ENCODE measurements around the gene MYO1C.

Gene MYO1C

DNA sequence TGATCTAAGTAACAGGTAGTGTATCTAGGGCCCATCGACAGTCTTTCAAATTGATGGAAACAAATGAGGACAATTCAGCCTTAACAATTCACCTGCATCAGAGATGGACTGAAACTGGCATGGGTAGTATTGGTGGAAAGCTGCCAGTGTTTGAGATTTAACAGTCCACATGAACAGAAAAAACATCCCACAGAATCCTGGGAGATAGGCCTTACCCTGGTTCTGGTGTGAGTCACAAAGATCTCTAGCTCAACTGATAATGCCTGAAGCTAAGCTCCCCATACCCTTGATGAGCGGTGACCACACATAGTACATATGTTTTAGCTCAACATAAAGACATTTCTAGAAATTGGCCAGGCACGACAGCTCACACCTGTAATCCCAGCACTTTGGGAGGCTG is 58.3 kb downstream of the MYO1C start:
- POLR2A ChIA-PET (ENCODE audit: low non-redundant PET): no interaction called here
- CTCF ChIA-PET: no interaction called here
- TF ChIP-seq, protein P1, sequence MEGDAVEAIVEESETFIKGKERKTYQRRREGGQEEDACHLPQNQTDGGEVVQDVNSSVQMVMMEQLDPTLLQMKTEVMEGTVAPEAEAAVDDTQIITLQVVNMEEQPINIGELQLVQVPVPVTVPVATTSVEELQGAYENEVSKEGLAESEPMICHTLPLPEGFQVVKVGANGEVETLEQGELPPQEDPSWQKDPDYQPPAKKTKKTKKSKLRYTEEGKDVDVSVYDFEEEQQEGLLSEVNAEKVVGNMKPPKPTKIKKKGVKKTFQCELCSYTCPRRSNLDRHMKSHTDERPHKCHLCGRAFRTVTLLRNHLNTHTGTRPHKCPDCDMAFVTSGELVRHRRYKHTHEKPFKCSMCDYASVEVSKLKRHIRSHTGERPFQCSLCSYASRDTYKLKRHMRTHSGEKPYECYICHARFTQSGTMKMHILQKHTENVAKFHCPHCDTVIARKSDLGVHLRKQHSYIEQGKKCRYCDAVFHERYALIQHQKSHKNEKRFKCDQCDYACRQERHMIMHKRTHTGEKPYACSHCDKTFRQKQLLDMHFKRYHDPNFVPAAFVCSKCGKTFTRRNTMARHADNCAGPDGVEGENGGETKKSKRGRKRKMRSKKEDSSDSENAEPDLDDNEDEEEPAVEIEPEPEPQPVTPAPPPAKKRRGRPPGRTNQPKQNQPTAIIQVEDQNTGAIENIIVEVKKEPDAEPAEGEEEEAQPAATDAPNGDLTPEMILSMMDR (conservative IDR thresholded peaks at IDR 0.05; ENCODE audit: low read depth): no peak

DNA sequence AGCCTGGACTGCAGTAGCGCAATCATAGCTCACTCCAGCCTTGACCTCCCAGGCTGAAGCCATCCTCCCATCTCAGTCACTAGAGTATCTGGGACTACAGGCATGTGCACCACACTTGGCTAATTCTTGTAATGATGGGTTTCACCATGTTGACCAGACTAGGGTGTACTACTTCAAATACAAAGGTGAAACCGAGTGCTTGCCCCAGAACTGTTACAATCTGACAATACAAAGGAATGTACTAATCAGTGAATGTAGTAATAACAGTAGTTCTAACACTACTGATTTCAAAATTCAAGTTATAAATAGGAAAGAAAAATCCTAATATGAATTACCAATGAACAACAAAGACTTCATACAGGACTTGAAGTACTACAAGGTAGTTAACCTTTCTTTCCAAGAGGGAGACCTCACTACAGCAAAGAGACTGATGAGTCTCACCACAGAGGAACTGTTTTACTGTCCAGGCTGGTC is 60.8 kb downstream of the MYO1C start:
- CTCF ChIA-PET: interaction anchor here (0.7 kb wide), 1 partner anchor 1030 kb away, joined by 3 read pairs; no protein-coding TSS in a partner anchor
- POLR2A ChIA-PET (ENCODE audit: low non-redundant PET): no interaction called here
- TF ChIP-seq, protein P1 (conservative IDR thresholded peaks at IDR 0.05; ENCODE audit: low read depth): no peak
- no peak overlapping the region for H3K27ac ChIP-seq
- DNase-seq (ENCODE audit: low spot score): no peak

More for the DNA sequence above, 58.3 kb downstream of the MYO1C start:
- DNase-seq (ENCODE audit: low spot score): no peak
- no peak overlapping the region for H3K27ac ChIP-seq

DNA sequence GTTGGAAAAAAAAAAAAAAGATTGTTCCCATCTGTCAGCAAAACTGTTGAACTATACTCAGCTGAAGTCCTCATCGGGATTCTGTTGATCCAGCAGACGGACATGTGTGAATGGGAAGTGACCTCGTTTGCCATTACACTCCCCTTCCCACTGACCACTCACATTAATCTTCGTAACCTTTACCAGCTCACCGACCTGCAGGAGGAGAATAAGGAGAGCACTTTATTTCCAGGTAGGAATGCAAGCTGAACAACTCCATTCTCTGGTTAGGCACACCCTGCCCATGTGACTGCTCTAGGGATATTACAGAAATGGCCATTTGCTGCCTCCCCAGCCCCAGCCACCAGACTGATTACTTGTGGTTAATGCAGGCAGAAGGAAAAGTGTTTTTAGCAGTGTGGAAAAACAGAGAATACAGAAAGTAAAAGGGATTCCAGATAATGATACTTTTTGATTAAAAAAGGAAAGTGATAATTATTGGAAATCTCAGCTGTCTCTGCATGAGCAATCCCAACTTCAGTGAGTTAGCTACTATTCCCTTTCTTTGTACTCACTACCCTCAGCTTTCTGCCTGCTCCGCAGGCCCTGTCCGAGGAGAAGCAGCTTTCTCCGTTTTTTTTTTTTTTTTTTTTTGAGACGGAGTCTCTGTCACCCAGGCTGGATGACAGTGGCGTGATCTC is 68.9 kb downstream of the MYO1C start:
- TF ChIP-seq, protein P1 (conservative IDR thresholded peaks at IDR 0.05; ENCODE audit: low read depth): no peak
- CTCF ChIA-PET: interaction anchor here (0.6 to 1.0 kb wide), 2 partner anchors 150 to 872 kb away, joined by 3 read pairs; no protein-coding TSS in a partner anchor
- POLR2A ChIA-PET (ENCODE audit: low non-redundant PET): interaction anchor here (0.5 kb wide), 1 partner anchor 66 kb away, joined by 7 read pairs; no protein-coding TSS in a partner anchor
- peak overlapping the region; percentile 70 for H3K27ac ChIP-seq
- DNase-seq (ENCODE audit: low spot score): peak; percentile 23

DNA sequence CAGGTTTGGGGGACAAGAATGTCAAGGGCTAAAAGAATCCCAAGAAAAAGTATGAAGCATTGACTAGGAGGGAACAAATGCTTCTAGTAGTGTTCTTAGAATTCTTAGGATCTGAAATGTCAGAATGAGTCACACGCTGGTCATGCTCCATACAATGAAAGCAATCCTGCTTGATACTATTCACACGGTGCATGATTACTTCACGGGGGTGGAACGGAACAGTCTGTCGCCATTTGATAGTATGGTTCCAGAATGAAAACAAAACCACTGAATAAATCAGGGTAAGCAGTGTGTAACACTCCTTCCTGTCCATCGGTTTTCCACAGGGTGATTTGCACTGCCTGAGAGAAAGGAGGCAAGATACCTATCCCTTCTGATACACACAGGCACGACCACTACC is 69.6 kb downstream of the MYO1C start:
- ChIA-PET POLR2A (ENCODE audit: low non-redundant PET) (no interaction called here), CTCF (interaction anchor here (0.6 kb wide), 1 partner anchor 873 kb away, joined by 3 read pairs; no protein-coding TSS in a partner anchor)
- TF ChIP-seq, protein P1 (conservative IDR thresholded peaks at IDR 0.05; ENCODE audit: low read depth): no peak
- no peak overlapping the region for H3K27ac ChIP-seq
- peak; percentile 92 for DNase-seq (ENCODE audit: low spot score)

DNA sequence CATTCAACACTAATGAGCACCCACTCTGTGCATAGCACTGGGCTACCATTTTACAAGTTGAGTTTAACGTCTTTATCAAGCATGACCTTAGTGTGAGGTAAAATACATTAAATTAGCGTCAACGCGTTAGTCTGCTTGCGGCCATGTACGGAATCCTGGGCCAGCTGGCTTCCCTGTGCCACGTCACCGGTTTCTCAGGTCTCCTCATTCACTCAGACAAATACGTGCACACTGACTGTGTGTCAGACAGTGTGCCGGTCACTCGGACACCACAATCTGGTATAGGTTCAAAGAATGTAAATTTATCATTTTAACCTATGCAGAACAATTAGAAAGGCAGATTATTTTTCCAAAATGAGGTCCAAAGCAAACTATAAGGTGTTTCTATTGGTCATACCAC is 71.0 kb downstream of the MYO1C start:
- CTCF ChIA-PET: no interaction called here
- TF ChIP-seq, protein P1 (conservative IDR thresholded peaks at IDR 0.05; ENCODE audit: low read depth): no peak
- POLR2A ChIA-PET (ENCODE audit: low non-redundant PET): no interaction called here
- H3K27ac ChIP-seq: no peak overlapping the region
- no peak for DNase-seq (ENCODE audit: low spot score)

DNA sequence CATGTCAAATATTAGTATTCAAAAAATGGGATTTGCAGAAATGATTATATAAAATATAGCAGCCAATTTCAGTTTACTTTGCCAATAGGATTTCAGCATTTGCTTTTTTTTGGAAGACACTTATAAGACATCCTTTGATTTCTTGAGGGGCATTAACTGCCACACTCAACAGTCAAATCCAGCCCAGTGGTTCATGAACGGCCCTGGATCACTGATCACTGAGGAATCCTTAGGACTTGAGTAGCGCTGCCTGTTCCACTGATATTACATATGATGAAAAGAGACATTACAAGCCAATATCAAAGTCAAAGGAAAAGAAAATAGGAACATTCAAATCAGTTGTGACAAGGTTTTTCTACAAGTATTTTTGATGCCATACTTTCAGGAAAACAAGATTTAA is 71.5 kb downstream of the MYO1C start:
- TF ChIP-seq, protein P1 (conservative IDR thresholded peaks at IDR 0.05; ENCODE audit: low read depth): no peak
- DNase-seq (ENCODE audit: low spot score): no peak
- no peak overlapping the region for H3K27ac ChIP-seq
- ChIA-PET POLR2A (ENCODE audit: low non-redundant PET) (no interaction called here), CTCF (no interaction called here)
